OCI-LY3 (cell line): ENCODE measurements around the gene BOD1L1.

Experiments
- H2AFZ ChIP-seq: fragments of 200-600, 300-600 bp; shearing (Covaris generic); 2 replicates; pipeline ENCODE4 v1.6.0; 2014; ENCODE audit warnings: antibody characterized with exemption, low read depth, low read length
- H3K27ac ChIP-seq: fragments of 200-600, 300-600 bp; sonication (generic); 2 replicates; pipeline ENCODE4 v1.5.1; 2014; ENCODE audit warnings: mild to moderate bottlenecking, low read length, moderate library complexity, mixed read lengths
- H3K27me3 ChIP-seq: fragments of 200-600, 300-600 bp; sonication (generic); 2 replicates; pipeline ENCODE4 v1.6.1; 2014; ENCODE audit warnings: low read depth, low read length, mixed read lengths
- H3K36me3 ChIP-seq: fragments of 200-600, 300-600 bp; sonication (generic); replicated peaks from 2 replicates; pipeline ENCODE3; 2014; ENCODE audit warnings: low read depth, low read length, mixed read lengths
- H3K4me1 ChIP-seq: fragments of 300-600, 200-600 bp; sonication (generic); 2 replicates; pipeline ENCODE4 v1.6.1; 2014; ENCODE audit warnings: low read length, mixed read lengths
- H3K4me2 ChIP-seq: fragments of 200-600, 300-600 bp; sonication (generic); 2 replicates; pipeline ENCODE4 v1.6.1; 2014; ENCODE audit warnings: low read length, mixed read lengths
- H3K4me3 ChIP-seq: fragments of 300-600, 200-600 bp; sonication (generic); 2 replicates; pipeline ENCODE4 v1.5.1; 2014; ENCODE audit warnings: antibody characterized with exemption, mild to moderate bottlenecking, low read length, moderate library complexity
- H3K79me2 ChIP-seq: fragments of 300-600, 200-600 bp; shearing (Covaris generic); 2 replicates; pipeline ENCODE4 v1.6.1; 2014; ENCODE audit warnings: mild to moderate bottlenecking, low read length, mixed read lengths
- H3K9ac ChIP-seq: fragments of 300-600, 200-600 bp; shearing (Covaris generic); 2 replicates; pipeline ENCODE4 v1.6.0; 2014; ENCODE audit warnings: mild to moderate bottlenecking, low read length, moderate library complexity
- H3K9me3 ChIP-seq: fragments of 200-600, 300-600 bp; shearing (Covaris generic); 2 replicates; pipeline ENCODE4 v1.6.1; 2014; ENCODE audit warnings: low read length, mixed read lengths; ENCODE audit not compliant: insufficient read depth
- H4K20me1 ChIP-seq: fragments of 200-600, 300-600 bp; sonication (generic); 2 replicates; pipeline ENCODE4 v1.6.1; 2016; ENCODE audit warnings: low read length, mixed read lengths; ENCODE audit not compliant: insufficient read depth
- EZH2phosphoT487 ChIP-seq: fragments of 200-600 bp; shearing (Covaris generic); IDR thresholded peaks from 2 replicates; pipeline ENCODE4 v1.6.1; 2018; ENCODE audit warnings: antibody characterized with exemption, mixed run types, low read depth
- TF ChIP-seq, protein P1 (sequence below): fragments of 200-600, 300-600 bp; sonication (generic); IDR thresholded peaks from 2 replicates; pipeline ENCODE4 v1.5.1; 2014; ENCODE audit warnings: antibody characterized with exemption, low read length, low read depth

BOD1L1 gene

DNA sequence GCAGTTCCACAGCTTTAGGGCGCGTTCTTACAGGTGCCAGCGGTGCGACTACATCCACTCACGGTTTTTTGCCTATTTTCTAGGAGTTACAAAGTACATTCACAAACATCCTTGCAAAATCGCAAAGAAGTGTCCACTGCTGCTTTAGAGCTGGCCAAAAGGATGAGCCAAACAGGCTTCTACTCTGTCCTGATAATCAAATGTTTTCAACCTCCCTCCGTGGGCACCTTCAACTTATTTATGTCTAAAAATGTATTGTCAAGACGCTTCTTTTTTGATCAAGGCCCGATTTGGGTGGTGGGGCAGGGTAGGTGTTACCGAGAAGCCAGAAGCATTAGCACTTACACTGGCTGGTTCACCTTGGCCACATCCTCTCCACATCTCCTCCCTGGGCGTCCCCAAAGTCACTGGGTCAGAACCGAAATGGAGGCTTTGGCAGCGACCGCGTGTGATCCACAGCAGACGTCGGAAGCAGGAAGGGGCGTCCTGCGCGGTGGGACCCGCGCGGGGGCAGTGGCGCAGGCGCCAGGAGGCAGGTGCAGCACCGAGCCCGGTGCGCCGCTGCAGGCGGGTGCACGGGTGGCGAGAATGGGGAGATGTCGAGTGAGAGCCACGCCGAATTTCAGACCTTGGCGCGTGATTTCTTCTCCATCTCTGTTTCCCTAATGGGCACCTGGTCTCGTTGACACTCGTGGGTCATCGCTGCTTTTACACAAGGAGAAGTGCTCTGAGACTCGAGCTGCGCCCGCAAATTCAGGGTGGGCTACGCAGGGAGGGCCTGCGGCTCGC, 100.1 kb downstream of the BOD1L1 start:
- peaks cover 27% of the 10 kb centered on the region for H3K27me3 ChIP-seq
- TF ChIP-seq EZH2phosphoT487: no peak
- TF ChIP-seq, protein P1, sequence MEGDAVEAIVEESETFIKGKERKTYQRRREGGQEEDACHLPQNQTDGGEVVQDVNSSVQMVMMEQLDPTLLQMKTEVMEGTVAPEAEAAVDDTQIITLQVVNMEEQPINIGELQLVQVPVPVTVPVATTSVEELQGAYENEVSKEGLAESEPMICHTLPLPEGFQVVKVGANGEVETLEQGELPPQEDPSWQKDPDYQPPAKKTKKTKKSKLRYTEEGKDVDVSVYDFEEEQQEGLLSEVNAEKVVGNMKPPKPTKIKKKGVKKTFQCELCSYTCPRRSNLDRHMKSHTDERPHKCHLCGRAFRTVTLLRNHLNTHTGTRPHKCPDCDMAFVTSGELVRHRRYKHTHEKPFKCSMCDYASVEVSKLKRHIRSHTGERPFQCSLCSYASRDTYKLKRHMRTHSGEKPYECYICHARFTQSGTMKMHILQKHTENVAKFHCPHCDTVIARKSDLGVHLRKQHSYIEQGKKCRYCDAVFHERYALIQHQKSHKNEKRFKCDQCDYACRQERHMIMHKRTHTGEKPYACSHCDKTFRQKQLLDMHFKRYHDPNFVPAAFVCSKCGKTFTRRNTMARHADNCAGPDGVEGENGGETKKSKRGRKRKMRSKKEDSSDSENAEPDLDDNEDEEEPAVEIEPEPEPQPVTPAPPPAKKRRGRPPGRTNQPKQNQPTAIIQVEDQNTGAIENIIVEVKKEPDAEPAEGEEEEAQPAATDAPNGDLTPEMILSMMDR: no peak; the same call in 1 of the 2 replicates

DNA sequence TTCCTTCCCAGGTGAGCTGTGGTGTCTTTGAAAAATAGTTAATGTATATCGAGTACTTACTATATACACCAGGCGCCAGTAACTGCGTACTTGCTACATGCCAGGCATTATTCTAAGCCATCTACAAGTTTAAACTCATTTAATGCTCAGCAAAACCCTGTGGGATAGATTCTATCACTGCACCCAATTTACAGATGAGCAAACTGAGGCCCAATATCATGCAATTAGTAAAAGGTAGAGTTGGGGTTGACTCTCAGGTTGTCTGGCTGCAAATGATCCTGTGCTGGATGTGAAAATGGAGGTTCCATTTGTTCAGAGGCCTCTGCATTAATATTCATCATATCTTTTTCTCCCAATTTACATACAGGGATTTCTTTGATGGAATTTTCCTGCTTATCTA, 100.9 kb downstream of the BOD1L1 start:
- no peaks in the 10 kb centered on the region for H3K9me3 ChIP-seq
- H3K4me1 ChIP-seq: peaks cover 16% of the 10 kb centered on the region
- H2AFZ ChIP-seq: no peak overlapping the region
- no peak overlapping the region for H3K4me3 ChIP-seq
- H3K4me2 ChIP-seq: no peak overlapping the region
- no peaks in the 10 kb centered on the region for H3K79me2 ChIP-seq
- H3K9ac ChIP-seq: no peak overlapping the region
- TF ChIP-seq EZH2phosphoT487: no peak
- TF ChIP-seq, protein P1: no peak
- no peaks in the 10 kb centered on the region for H4K20me1 ChIP-seq
- no peaks in the 10 kb centered on the region for H3K36me3 ChIP-seq
- H3K27ac ChIP-seq: no peak overlapping the region
- H3K27me3 ChIP-seq: peaks cover 27% of the 10 kb centered on the region

More for the DNA sequence above, 100.1 kb downstream of the BOD1L1 start:
- no peaks in the 10 kb centered on the region for H3K9me3 ChIP-seq
- H2AFZ ChIP-seq: 0 out of 2 replicates have a peak overlapping the region, but pooled peaks have one; percentile 23
- H4K20me1 ChIP-seq: no peaks in the 10 kb centered on the region
- H3K27ac ChIP-seq: no peak overlapping the region
- H3K79me2 ChIP-seq: no peaks in the 10 kb centered on the region
- H3K36me3 ChIP-seq: no peaks in the 10 kb centered on the region
- H3K4me2 ChIP-seq: peak overlapping the region; percentile 99
- H3K9ac ChIP-seq: peak overlapping the region; percentile 71; the same call in 1 of the 2 replicates
- peaks cover 16% of the 10 kb centered on the region for H3K4me1 ChIP-seq
- peak overlapping the region; percentile 86 for H3K4me3 ChIP-seq

DNA sequence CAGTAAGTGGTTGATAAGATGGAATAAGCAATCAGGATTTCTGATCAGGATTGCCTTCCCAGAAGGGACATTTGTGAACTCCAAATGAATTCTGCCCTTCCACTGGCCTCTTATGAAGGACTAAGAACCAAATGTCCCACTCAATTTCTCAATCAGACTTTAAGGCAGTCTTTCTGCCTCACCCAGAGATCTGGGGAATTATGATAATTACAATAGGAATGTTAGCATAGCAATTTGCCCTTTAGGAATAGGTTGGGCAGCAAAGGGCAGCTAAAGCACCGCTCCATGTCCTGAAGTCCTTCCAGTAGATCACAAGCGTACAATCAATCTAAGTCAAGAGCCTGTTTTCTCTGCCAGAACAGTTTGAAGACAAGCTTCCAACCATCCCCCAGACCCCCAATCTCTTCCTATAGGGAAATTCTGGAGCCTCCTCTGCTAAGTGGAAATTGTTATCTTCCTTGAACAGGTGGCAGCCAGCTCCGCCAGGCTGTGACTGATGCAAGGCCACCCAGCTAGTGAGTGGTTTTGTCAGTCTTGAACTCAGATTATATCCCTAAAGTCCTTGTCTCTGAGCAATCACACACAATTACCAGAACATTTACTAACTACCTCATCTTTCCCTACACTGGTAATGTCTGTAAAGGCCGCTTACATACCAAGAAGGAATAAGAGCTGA, 101.8 kb downstream of the BOD1L1 start:
- Histone ChIP-seq H3K27ac (no peak overlapping the region), H4K20me1 (no peaks in the 10 kb centered on the region), H3K79me2 (no peaks in the 10 kb centered on the region), H3K4me1 (peaks cover 16% of the 10 kb centered on the region), H3K36me3 (no peaks in the 10 kb centered on the region), H2AFZ (no peak overlapping the region), H3K4me3 (no peak overlapping the region), H3K27me3 (peaks cover 27% of the 10 kb centered on the region), H3K4me2 (no peak overlapping the region), H3K9me3 (no peaks in the 10 kb centered on the region), H3K9ac (no peak overlapping the region)
- TF ChIP-seq, protein P1: no peak
- no peak for TF ChIP-seq EZH2phosphoT487

DNA sequence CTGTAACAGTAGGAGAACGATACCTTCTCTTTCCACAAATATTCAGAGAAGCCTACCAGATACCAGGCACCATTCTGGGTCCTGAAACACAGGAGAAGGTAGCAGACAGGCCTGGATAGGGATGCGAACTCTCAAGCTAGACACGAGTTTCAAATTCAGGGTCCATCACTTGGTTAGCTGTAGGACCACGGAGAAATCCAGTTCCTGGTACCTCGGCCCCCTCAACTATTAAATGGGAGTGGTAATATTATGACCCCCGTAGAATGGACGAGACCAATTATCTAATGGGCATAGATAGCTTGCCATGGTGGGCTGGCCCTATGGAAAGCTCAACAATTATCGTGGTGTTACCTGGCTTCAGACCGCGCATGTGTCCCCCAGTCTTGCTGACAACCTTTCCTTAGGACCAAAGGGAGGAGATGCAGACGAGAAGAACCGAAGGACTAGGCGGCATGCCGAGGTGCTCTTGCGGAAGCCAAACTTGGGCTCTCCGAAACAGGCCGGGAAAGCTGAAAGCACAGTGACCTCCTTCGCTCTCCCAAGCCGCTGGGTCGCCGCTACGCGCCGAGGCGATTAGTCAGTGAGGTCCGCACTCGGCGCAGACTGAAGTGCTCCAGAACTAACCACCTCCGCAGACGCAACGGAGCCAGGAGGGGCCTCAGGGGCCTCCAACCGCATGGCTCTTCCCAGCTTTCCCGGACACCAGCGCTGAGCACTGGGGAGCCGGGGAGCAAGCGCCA, 102.9 kb downstream of the BOD1L1 start:
- Histone ChIP-seq H3K27ac (no peak overlapping the region), H3K4me2 (no peak overlapping the region), H3K4me1 (peaks cover 16% of the 10 kb centered on the region), H3K27me3 (peaks cover 21% of the 10 kb centered on the region), H3K4me3 (no peak overlapping the region), H3K9ac (no peak overlapping the region), H3K79me2 (no peaks in the 10 kb centered on the region), H2AFZ (no peak overlapping the region), H4K20me1 (no peaks in the 10 kb centered on the region), H3K36me3 (no peaks in the 10 kb centered on the region), H3K9me3 (no peaks in the 10 kb centered on the region)
- no peak for TF ChIP-seq EZH2phosphoT487
- TF ChIP-seq, protein P1: no peak
